ENCODE data around the gene HDAC4. TPM values are rescaled to one million over a fixed set of nuclear protein-coding genes. Genes with fewer than 3 reads are reported as not detected.

HDAC4 gene
- total RNA-seq, 2 donors from 2014 or later, result 9.3 to 139 TPM

DNA sequence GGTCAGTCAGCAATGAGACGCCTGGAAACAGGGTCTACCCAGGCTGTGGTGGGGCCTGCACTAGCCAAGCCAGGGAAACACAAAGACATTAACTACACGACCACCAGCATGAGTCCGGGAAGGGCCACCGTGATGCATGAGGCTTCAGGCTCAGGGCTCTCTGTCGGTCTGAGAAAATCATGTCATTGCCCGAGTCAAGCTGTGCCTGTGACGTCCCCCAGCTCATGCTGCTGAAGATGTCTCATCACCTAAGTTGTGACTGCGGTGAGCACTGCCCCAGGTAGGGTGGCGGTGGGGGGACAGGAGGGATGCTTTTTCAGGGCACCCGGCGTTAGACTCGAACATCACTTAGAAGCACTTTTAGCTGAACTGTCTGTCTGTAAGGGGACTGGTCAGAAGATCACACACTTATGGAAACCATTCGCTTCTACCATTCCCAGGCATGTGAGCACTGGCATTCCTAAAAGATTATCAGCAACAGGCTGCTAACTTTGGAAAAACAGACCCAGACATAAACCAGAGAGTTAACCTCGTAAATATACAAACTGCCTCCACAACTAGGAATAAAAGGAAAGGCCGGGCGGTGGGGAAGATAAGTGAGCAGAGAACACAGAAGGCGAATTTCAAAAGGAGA lies 234.5 kb downstream of the HDAC4 start:
- Histone ChIP-seq H3K36me3 (replicated peaks in 1 of 2; ENCODE audit: insufficient read depth in 1 of 2, low read depth in 2 of 2) (peaks cover 0 to 5% of the 10 kb centered on the region in 2 donors), H3K4me3 (no peak overlapping the region), H3K27ac (no peak overlapping the region), H3K27me3 (no peaks in the 10 kb centered on the region), H3K4me1 (no peaks in the 10 kb centered on the region), H3K9me3 (peaks cover 0 to 5% (median 0%) of the 10 kb centered on the region in 3 donors)
- DNase-seq (peak in 1 of 4 donors; percentile 5), ATAC-seq (no peak)
- TF ChIP-seq, protein P1, sequence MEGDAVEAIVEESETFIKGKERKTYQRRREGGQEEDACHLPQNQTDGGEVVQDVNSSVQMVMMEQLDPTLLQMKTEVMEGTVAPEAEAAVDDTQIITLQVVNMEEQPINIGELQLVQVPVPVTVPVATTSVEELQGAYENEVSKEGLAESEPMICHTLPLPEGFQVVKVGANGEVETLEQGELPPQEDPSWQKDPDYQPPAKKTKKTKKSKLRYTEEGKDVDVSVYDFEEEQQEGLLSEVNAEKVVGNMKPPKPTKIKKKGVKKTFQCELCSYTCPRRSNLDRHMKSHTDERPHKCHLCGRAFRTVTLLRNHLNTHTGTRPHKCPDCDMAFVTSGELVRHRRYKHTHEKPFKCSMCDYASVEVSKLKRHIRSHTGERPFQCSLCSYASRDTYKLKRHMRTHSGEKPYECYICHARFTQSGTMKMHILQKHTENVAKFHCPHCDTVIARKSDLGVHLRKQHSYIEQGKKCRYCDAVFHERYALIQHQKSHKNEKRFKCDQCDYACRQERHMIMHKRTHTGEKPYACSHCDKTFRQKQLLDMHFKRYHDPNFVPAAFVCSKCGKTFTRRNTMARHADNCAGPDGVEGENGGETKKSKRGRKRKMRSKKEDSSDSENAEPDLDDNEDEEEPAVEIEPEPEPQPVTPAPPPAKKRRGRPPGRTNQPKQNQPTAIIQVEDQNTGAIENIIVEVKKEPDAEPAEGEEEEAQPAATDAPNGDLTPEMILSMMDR (IDR thresholded peaks at IDR 0.05), result no peak
- TF ChIP-seq POLR2A (IDR thresholded peaks at IDR 0.05), result no peak
- 90 to 92% methylated on average over 16 to 17 of the region's 17 CpGs for WGBS, 2 donors
- intact Hi-C loops (cut with DNase I), result no loop called here

DNA sequence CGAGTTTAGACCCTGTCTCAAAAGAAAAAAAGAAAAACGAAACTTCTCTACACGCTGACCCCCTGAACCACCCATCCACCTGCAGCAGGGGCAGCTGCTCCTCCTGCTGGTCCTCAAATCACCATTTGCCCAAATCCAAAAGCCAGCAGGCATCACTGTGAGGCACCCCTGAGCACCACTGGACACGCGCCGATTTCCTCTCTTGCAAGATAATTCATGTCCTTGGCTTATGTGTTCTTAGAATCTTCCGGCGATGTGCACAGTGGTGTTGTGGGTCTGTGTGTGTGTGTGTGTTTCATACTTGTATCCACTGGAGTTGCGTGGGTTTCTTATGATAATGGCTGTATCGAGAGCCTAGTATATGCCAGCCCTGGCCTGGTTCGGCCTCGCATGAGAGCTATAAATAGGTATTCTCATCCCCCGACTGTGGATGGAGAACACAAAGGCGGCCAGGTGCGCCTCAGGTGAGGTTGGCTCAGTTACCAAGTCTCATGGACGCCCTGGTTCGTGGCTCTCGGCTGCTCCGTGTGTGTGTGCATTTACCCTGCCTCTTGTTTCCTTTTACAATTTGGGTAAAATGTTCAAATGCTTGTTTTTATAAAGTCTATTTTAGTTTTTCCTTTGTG lies 235.5 kb downstream of the HDAC4 start:
- WGBS, 2 donors, result 93 to 94% methylated on average over 18 to 19 of the region's 19 CpGs
- H3K4me3 ChIP-seq, result no peak overlapping the region
- DNase-seq (peak in 1 of 4 donors; percentile 6), ATAC-seq (no peak)
- H3K4me1 ChIP-seq, result no peaks in the 10 kb centered on the region
- no peak overlapping the region for H3K27ac ChIP-seq
- intact Hi-C loops (cut with DNase I), result no loop called here
- H3K36me3 ChIP-seq (replicated peaks in 1 of 2; ENCODE audit: insufficient read depth in 1 of 2, low read depth in 2 of 2), result peaks cover 0 to 5% of the 10 kb centered on the region in 2 donors
- H3K9me3 ChIP-seq, result no peaks in the 10 kb centered on the region
- no peaks in the 10 kb centered on the region for H3K27me3 ChIP-seq
- TF ChIP-seq, protein P1 (IDR thresholded peaks at IDR 0.05), result no peak
- TF ChIP-seq POLR2A (IDR thresholded peaks at IDR 0.05), result no peak

GRCh38 chr2:239164335-239164871 lies 236.4 kb downstream of the HDAC4 start:
- no peaks in the 10 kb centered on the region for H3K4me1 ChIP-seq
- WGBS, 2 donors, result 84 to 88% methylated on average over 14 to 16 of the region's 16 CpGs
- TF ChIP-seq, protein P1 (IDR thresholded peaks at IDR 0.05), result no peak
- TF ChIP-seq POLR2A (IDR thresholded peaks at IDR 0.05), result no peak
- H3K36me3 ChIP-seq (replicated peaks in 1 of 2; ENCODE audit: insufficient read depth in 1 of 2, low read depth in 2 of 2), result peaks cover 0 to 5% of the 10 kb centered on the region in 2 donors
- no peak overlapping the region for H3K4me3 ChIP-seq
- intact Hi-C loops (cut with DNase I), result no loop called here
- H3K27me3 ChIP-seq, result no peaks in the 10 kb centered on the region
- DNase-seq (peak in 1 of 4 donors; percentile 2), ATAC-seq (no peak)
- H3K27ac ChIP-seq, result no peak overlapping the region
- no peaks in the 10 kb centered on the region for H3K9me3 ChIP-seq

DNA sequence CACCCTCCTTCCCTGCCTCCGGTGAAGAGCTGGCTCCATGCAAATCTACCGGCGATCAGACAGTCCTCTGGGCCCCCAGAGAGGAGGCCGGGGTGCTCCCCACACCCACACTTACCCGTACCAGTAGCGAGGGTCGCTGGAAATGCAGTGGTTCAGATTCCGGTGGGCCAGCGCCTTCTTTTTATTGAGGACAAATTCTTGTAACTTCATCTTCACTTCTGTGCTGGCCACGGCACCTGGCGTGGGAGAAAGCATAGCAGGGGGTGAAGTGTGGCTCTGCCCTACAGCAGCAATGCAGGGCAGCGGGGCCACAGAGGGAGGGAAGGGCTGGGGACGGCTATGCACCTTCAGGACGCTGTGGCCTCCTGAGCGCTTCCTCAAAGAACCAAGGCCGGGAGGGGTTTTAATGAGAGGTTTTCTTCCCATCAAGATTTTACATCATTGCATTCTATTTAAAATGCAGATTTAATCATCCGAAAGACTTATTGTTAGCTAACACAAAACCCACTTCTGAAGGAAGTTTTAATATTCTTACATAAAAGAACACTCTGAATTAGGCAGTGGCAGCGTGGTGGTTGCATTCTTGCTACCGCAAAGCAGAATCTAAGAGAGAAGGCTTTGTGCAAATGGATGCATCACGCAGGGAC lies 237.0 kb downstream of the HDAC4 start:
- Histone ChIP-seq H3K27ac (no peak overlapping the region), H3K36me3 (replicated peaks in 1 of 2; ENCODE audit: insufficient read depth in 1 of 2, low read depth in 2 of 2) (peaks cover 0 to 5% of the 10 kb centered on the region in 2 donors), H3K4me1 (no peaks in the 10 kb centered on the region), H3K4me3 (no peak overlapping the region), H3K27me3 (no peaks in the 10 kb centered on the region), H3K9me3 (no peaks in the 10 kb centered on the region)
- ATAC-seq (no peak), DNase-seq (peak in 1 of 4 donors; percentile 3)
- WGBS, 2 donors, result 87 to 92% methylated on average over 20 of the region's 20 CpGs
- TF ChIP-seq, protein P1 (IDR thresholded peaks at IDR 0.05), result no peak
- no peak for TF ChIP-seq POLR2A (IDR thresholded peaks at IDR 0.05)
- intact Hi-C loops (cut with DNase I), result no loop called here
